GM18498 (cell line): Measurements from ENCODE around the gene CTCF.

Source experiments
- ATAC-seq: cut with Tn5 transposase; IDR thresholded peaks from one replicate; pipeline ENCODE4 v1.9.1; 2021; ENCODE audit warnings: mild to moderate bottlenecking, moderate library complexity; ENCODE audit not compliant: unreplicated experiment

CTCF gene

DNA sequence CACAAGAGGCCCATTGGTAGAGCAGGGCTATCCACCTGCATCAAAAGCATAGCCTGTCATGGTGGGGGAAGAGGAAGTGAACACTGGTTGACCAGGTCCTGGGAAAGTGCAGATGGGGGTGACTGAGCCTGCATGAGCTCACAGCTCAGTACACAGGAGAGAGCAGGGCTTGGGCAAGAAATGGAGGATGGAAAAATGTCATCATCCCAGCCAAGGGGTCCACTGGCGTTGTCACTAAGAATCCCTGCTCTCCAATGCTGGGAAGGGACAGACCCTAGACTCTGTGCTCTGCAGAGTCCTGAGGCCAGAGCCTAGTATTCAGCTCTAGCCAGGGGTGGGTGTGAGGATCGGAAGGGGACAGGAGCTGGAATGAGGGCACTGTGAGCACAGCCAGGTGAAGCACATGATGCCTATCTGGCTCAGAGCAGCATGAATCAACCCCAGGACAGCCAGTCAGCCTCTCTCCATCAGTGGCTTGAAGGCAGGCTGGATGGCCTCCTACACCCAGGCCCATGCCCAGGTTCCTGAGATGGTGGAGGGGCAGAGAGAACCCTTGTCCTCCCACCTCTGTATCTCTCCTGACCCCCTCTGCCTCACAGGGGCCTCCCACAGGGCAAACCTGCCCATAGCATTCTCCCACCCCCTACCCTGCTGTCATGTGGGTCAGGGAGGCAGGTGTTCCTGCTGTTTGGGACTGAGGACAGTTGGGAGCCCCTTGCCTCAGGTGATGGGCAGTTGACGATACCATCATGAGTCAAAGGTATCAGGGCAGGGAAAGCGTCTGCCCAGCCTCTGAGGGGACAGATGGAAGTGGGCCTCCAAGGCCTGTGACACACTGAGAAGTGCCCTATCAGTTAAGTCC is 13.8 kb upstream of the CTCF start:
- ATAC-seq, result no peak

DNA sequence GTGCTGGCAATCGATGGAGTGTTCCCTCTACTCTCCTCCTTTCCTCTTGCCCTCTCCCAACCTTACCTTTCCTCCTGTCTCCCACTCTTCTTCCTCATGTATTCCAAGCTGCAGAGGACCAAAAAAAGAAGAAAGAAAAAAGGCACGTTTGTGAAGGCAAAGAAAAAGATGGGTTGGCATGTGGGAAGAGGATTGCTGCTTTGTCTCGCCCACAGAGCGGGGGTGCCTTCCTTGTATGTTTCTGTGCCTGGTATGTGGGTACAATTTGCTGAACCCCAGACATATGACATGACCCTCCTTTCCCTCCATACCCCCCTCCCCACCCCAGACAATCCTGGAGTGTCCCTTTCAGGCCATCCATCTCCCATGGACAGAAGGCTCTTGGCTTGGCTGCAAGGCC is 13.1 kb upstream of the CTCF start:
- ATAC-seq, result no peak

DNA sequence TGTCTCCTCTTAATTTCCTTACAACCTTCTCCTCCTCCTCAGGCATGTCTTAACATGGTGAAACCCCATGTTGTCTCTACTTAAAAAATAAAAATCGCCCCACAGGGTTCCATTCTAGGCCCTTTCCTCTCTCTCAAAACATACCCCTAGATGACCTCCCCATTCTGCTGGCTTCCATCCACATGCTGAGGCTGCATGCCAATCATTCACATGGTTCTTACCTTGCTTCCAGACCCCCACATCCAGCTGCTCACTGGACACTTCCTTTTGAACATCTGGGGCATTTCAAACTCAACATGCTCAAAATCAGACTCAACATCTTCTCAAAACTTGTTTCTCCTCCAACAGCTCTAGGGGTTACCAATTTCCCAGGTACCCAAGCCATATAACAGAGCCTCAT is 12.4 kb upstream of the CTCF start:
- ATAC-seq, result no peak

DNA sequence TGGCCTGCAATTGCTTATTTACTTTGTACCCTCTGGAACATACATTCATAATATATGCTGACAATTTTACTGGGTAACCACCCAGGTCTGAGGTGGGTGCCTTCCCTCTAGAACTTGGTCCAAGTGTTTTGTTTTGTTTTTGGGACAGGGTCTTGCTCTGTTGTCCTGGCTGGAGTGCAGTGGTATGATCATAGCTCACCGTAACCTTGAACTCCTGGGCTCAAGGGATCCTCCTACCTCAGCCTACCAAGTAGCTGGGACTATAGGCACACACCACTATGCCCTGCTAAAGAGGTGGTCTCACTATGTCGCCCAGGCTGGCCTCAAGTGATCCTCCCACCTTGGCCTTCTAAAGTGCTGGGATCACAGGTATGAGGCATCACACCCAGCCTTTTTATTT is 11.2 kb upstream of the CTCF start:
- ATAC-seq, result no peak

DNA sequence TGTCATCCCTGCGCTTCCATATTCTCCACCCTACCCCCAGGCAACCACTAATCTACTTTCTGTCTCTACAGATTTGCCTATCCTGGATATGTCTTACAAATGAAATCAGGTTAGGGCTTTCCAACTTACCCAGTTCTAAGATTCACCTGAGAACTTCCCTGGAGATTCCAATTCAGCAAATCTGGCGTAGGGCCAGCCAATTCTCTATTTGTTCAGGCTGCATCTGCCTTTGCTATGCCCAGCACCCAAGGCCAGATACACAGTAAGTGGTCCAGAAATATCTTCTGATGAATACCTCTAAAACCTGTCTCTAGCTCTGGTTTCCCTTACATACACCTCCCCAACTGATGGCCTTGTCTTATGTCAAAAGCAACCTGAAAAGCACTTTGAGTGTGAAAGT is 10.4 kb upstream of the CTCF start:
- no peak for ATAC-seq

DNA sequence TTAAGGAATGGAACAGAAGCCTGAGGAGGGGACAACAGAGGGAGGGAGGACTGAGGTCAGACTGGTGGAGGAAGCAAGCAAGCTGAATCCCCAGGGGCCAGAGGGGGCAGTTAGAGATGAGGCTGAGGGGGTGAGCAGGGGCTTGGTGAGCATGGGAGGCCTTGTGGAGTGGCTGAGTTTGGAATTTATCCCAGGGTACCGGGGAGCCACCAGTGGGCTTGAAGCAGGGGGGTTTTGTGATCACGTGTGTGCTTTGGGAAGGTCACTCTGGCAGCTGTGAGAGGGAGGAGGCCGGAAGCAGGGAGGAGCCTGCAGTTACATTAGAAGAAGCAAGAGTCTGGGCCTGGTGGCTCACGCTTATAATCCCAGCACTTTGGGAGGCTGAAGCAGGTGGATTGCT is 9.8 kb upstream of the CTCF start:
- no peak for ATAC-seq

DNA sequence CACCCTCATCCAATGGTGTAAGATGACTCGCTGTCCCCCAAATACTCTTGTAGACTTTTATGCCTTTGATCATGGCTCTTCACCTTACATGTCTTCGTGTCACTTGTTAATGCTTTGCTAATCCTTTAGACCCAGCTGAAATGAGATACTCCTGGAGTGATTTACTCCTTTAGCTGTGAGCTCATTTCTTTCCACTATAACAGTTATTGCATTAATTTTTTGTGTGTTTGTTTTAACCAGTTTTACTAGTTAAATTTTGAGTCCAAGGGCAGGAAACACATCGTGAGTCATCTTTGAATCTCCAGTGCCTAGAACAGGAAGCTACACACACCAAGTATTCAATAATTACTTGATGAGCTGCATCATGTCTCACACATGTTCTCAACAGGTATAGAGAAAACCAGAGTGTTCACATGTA is 6.5 kb upstream of the CTCF start:
- ATAC-seq, result no peak

DNA sequence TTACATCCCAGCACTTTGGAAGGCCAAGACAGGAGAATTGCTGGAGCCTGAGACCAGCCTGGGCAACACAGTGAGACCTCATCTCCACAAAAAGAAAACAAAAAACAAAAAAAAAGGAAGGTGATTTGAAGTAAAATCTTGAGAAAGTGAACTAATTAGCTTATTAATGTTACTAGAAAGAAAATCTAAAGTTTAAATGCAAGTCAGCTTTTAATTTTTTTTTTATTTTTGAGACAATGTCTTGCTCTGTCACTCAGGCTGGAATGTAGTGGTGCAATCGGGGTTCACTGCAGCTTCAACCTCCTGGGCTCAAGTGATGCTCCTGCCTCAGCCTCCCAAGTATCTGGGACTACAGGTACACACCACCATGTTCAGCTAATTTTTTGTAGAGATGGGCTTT is 3.5 kb upstream of the CTCF start:
- ATAC-seq, result no peak

DNA sequence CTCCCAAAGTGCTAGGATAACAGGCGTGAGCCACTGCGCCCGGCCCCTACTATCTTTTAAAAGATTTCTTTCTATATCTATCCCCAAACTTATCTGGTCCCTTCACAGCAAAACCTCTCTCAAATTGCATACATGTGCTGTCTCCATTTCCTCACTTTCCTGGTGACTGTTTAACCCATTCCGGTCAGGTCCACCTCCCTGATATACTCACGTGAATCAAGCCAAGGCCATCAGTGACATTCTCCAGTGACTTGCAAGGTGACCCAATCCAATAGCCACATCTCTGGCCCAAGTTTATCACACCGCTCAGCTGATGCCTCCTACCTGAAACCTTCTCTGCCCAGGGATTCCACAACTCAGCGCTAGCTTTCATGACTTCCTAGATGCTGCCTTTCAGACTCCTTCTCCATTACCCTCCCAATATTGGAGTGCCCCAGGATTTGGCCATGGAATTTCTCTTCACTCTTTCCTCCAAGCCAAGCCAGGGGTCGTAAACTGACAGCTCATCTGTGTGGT is 1.4 kb upstream of the CTCF start:
- no peak for ATAC-seq

DNA sequence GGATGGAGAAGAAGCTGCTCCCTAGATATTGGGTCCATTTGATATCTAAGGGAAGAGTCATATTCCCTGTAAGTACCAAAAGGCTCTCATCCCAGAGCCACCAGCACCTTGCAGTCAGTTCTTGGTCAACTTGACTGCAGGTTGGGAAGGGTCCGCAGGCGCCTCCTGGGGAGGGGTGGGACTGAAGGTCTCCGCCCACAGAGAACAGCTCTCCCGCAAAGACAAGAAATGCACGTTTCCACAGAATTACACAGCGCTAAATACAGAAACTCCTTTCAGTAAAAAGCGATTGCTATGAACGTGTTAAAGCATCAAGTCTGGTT is 864 bp upstream of the CTCF start:
- ATAC-seq, result no peak

DNA sequence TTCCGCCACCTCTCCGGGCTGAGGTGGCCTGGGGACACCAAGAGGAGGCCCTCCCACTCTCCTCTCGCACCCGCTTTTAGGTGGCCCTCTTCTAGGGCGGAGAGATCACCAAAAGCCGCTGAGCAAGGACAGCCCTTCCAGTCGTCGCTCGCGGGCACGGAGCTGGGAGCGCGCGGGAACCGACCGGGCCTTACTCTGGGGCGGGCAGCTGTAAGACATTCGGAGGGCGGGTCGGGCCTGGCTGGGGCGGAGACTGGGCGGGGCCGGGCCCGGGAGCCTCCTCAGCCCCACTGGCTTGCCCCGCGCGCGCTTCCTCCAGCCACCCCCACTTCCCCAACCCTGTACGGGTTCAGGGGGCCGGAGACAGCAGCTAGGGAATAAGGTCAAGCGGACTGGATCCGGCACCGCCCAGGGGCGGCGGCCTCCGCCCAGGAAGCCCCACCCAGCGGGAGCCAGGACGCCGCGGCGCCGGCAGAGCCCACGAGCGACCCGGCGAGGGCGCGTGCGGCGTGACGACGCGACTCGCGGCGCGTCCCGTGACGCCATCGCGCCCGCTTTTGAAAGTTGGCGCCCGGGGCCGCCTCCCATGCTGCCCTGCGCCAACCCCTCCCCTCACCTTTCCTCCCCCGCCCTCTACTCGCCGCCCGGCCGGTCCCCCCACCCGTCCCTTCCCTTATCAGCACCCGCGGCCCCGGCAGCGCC is 351 bp upstream of the CTCF start:
- ATAC-seq, result peak; percentile 81

DNA sequence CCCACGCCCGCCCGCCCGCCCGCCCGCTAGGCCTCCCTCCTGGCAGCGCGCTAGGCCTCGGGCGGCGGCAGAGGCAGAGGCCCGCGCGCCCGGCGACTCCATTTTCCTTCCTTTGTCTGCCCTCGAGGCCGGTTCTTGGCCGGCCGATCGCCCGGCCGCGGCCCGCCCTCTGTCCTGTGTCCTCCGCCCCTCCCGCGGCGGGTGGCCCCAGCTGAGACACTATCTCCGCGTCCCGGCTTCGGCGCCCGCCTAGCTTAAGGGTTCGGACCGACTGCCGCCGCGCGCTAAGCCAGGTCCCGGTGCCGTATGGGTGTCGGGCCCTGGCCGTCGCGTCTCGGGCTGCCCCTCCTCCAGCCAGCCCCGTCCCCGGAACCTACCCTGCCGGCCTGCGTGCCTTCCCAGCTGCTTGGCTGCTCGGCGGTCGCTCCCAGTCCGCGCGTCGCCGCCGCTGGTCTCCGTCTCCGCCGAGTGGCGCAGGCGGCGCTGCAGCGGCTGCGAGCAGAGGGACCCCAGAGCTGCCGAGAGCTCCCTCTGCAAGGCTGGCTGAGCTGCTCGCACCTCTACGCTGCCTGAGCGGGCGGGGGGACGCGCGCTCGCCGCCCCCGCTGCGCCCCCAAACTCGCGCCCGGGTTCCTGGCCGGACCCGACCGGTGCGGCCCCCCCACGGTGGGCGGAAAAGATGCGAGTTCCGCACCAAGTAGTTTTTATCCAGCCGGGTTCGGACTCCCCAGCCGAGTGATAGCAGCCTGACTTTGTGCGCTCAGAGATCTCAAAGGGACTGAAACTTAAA is 787 bp downstream of the CTCF start:
- ATAC-seq, result peak; percentile 16

DNA sequence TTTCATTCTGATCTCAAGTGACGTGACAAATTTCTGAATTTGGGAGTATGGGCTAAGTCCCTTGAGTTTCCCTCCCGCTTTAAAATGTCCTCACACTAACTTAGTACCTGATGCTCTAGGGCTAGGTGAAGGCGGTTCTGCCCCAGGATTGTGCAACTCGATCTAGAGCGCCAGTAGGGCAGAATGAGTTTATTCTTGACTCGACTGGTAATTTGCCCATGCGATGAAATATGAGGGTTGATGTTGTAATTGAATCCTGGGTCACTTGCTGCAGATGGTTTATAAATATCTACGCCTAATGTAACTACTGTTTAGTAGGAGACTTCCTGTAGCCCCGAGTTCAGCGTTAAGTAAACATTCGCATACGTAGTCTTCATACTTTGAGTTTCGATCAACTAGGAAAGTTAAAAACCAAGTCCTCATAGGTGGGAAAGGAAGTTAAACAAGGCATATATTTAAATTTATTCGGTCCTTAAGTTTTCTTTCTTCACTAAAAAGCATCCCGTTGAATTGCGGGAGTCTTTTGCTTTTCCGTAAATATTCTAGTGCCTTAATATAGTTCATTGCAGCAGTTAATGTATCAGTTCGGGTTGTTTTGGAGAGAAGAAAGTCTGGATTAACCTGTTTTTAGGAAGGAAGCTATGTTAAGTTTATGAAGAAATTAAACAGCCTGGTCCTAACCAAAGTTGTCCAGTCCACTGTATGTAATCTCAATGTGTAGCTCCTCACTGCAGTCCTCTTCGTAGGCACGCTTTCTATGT is 1.6 kb downstream of the CTCF start:
- ATAC-seq, result no peak

DNA sequence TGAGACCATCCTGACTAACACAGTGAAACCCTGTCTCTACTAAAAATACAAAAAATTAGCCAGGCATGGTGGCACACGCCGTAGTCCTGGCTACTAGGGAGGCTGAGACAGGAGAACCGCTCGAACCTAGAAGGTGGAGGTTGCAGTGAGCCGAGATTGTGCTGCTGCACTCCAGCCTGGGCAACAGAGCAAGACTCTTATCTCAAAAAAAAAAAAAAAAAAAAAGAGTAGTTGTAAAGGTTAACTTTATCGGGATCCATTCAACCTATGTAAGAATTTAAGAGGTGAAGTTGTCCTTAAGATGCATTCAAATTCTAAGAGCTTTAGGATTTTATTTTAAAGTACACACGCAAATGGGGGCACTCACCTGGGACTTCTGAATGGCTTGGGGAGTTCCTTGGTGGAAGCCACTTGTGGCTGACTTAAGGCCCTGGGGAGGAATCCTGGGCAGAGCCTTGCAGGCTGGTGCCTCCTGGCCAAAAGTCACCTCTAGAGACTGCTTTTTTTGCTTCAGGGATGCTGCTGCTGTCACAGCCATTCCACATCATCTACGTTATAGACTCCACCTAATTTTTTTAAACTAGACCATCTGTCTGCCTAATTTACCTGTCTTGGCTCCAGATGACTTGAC is 3.3 kb downstream of the CTCF start:
- no peak for ATAC-seq

DNA sequence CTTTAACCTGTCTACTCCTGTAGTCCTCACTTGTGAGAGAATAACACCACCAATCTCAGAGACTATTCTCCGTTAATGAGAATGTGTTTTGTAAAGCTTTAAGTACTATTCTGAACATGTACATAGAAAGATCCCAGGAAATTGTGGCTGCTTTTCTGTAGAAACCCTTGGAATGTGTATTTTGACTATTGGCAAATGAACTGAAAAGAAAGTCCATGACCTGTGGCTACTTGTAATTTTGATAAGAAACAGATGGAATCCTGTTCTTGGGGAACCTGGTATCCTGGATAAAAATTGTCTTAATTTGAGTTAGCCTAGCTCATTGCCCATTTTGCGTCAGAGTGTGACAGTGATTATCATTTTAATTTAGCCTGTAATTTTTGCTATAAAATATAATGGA is 9.1 kb downstream of the CTCF start:
- ATAC-seq, result no peak

DNA sequence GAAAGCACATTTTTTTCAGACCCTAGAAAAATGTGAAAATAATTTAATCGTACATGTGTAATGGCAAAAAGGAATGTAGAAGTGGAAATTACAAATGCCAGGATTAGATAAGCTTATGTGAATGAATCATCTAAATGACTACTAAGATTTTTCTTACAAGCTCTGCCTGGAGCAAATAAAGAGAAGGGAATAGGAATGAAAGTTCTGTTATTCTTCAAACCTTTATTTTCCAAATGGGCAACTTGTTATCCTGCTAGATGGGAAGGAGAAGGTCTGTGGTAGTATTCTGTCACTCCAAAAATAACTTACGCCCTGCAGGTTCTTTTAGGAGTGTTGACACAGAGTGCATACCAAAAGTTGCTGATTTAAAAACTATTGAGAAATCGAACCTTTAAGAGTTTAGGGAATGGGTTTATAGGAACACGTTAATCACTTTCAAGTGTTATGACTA is 9.7 kb downstream of the CTCF start:
- no peak for ATAC-seq

DNA sequence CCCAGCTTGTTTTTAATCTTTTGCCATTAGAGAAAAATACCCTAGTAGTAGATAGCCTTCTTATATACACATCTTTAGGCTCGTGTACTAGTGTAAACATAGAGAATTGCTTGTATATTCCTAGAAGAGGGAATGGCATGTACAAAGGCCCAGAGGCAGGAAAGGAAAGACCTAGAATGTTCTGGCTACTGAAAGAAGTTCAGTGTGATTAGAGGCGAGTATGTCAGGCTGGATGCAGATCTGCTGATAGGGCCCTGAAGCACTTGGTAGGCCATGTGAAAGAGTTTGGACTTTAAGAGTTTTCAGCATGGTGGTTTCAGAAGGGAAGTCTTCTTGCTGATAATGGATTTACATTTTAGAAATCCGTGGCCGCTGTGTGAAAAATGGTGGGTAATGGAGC is 17.4 kb downstream of the CTCF start:
- no peak for ATAC-seq

DNA sequence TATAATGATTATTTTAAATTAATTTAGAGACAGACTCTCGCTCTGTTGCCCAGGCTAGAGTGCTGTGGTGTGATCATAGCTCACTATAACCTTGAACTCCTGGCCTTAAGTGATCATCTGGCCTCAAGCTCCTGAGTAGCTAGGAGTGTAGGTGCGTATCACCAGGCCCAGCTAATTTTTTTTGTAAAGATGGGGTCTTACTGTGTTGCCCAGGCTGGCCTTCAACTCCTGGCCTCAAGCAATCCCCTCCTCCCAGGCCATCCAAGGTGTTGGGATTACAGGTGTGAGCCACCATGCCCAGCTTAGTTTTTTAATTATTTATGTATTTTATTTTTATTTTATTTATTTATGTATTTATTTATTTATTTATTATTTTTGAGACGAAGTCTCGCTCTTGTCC is 17.9 kb downstream of the CTCF start:
- ATAC-seq, result no peak

DNA sequence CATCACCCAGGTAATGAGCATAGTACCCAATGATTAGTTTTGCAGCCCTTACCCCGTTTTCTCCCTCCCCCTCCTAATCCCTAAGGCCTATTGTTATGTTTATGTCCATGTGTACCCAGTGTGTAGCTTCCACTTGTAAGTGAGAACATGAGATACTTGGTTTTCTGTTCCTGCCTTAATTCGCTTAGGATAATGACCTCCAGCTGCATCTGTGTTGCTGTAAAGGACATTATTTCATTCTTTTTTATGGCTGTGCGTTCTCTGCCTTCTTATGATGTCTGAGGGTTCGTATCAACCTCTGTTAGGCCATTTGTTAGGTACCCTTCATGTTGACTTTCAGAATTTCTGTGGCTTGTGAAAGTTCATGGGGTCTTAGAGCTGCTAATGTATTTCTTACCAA is 31.0 kb downstream of the CTCF start:
- no peak for ATAC-seq

DNA sequence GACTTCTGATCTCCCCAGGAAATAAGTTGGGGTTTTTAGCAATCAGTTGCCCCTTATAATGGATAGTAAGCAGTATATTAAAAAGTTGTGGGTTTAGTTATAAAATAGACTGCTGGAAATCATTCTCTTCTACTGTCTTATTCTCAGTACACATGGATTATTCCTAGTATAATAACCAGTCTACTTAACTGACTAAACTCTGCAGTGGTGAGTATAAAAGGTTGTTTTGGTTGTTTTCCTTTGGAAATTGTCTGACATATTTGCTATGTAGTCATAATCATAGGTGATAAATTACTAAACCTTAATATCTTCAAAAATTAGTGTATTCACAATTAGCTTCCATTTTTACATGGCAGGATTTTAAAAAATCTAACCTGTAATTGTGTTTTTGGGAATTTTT is 31.4 kb downstream of the CTCF start:
- ATAC-seq, result no peak
